K562 (cell line): ENCODE measurements around the gene PRICKLE3. TPM values are rescaled to one million over a fixed set of nuclear protein-coding genes. Genes with fewer than 3 reads are reported as not detected.

ENCODE experiments used
- ADNP ChIP-seq: fragments of 200-800 bp; sonication (Bioruptor generic); IDR thresholded peaks from 2 replicates; pipeline ENCODE4 v1.6.1; 2016; ENCODE audit warnings: missing genetic modification characterization, missing compliant biosample characterization
- CCNT2 ChIP-seq: IDR thresholded peaks from 2 replicates; pipeline ENCODE4 v1.6.1; 2011; ENCODE audit warnings: borderline replicate concordance, low read depth, mild to moderate bottlenecking, moderate library complexity, mixed read lengths, low read length; ENCODE audit not compliant: insufficient read length; ENCODE audit errors: extremely low read depth
- CREM ChIP-seq: IDR thresholded peaks from 2 replicates; pipeline ENCODE4 v1.6.1; 2014; ENCODE audit warnings: antibody characterized with exemption, low read depth
- HES1 ChIP-seq: fragments of 450-650 bp; IDR thresholded peaks from 2 replicates; pipeline ENCODE4 v1.6.1; 2016; ENCODE audit warnings: low read depth, mild to moderate bottlenecking, moderate library complexity
- MAFG ChIP-seq: fragments of 450-650 bp; conservative IDR thresholded peaks from 2 replicates; pipeline ENCODE4 v1.6.1; 2016; ENCODE audit warnings: missing genetic modification characterization, missing compliant biosample characterization
- SIX5 ChIP-seq, 2 experiments: IDR thresholded peaks; 2 replicates each; pipeline ENCODE4 v1.6.1; 2011; ENCODE audit warnings: low read length in 2 of 2, borderline replicate concordance in 1 of 2, low read depth in 1 of 2, mild to moderate bottlenecking in 1 of 2, moderate library complexity in 1 of 2; ENCODE audit not compliant: insufficient read depth in 1 of 2
- SRSF9 ChIP-seq: fragments of 200-400 bp; formaldehyde crosslinking; IDR thresholded peaks from 2 replicates; pipeline ENCODE4 v1.6.1; 2017; ENCODE audit warnings: low read depth, low read length, borderline replicate concordance
- STAT5A ChIP-seq: IDR thresholded peaks from 2 replicates; pipeline ENCODE4 v1.6.1; 2012; ENCODE audit warnings: low read length, inconsistent platforms, borderline replicate concordance
- THRB ChIP-seq: fragments of 450-650 bp; formaldehyde crosslinking; conservative IDR thresholded peaks from 2 replicates; pipeline ENCODE4 v1.4.0; 2022; ENCODE audit warnings: mild to moderate bottlenecking, missing genetic modification characterization
- ZBTB43 ChIP-seq: sonication (generic); formaldehyde crosslinking; IDR thresholded peaks from 2 replicates; pipeline ENCODE4 v1.8.0; 2023; ENCODE audit warnings: mild to moderate bottlenecking, missing genetic modification reagents
- ZEB2 ChIP-seq: fragments of 450-650 bp; IDR thresholded peaks from 2 replicates; pipeline ENCODE4 v1.6.1; 2016
- ZNF140 ChIP-seq: fragments of 250-450 bp; sonication (Bioruptor Pico); IDR thresholded peaks from 2 replicates; pipeline ENCODE4 v1.8.0; 2021; ENCODE audit warnings: moderate library complexity, mild to moderate bottlenecking, inconsistent platforms
- ZNF184 ChIP-seq: sonication (generic); formaldehyde crosslinking; IDR thresholded peaks from 2 replicates; pipeline ENCODE4 v1.5.0; 2020; ENCODE audit warnings: missing genetic modification reagents
- ZNF507 ChIP-seq: conservative IDR thresholded peaks from 2 replicates; pipeline ENCODE4 v1.6.1; 2017; ENCODE audit warnings: missing genetic modification characterization, missing compliant biosample characterization
- polyA plus RNA-seq, 8 experiments: library from polyadenylated mRNA; depleted of rRNA in 4 of 8; stranded (reverse) in 5 of 8; unstranded in 3 of 8; fragments of >200 nt; fragmentation: Nextera tagmentation in 2 of 8; fragmentation: Illumina TruSeq in 1 of 8; extraction: Ambion mirVana in 2 of 8; extraction: Trizol in 1 of 8; gene quantifications; 2 replicates each; pipeline versions ENCODE4 v1.2.1 to v1.2.3, GENCODE V29; 2011 to 2014; ENCODE audit warnings: inconsistent platforms in 1 of 8, missing spikeins in 1 of 8
- total RNA-seq, 7 experiments: library from RNA; depleted of rRNA in 6 of 7; stranded (reverse); fragments of >200 nt in 6 of 7; fragmentation: Illumina TruSeq in 2 of 7; extraction: Trizol in 2 of 7; gene quantifications; 2 replicates each; pipeline versions ENCODE4 v1.2.1 to v1.2.3, GENCODE V29; 2011 to 2021; ENCODE audit warnings: low replicate concordance in 1 of 7
- TF ChIP-seq, protein P1 (sequence below), 2 experiments: fragments of 450-650 bp in 1 of 2; sonication (generic) in 1 of 2; formaldehyde crosslinking in 1 of 2; IDR thresholded peaks in 1 of 2; conservative IDR thresholded peaks in 1 of 2; 2 replicates each; pipeline versions ENCODE4 v1.6.1 to v1.8.1; 2016 to 2023; ENCODE audit warnings: mild to moderate bottlenecking in 2 of 2, moderate library complexity in 2 of 2, inconsistent platforms in 1 of 2, missing genetic modification reagents in 1 of 2
- TF ChIP-seq, protein P2 (sequence below), 2 experiments: fragments of 450-650 bp in 1 of 2; sonication (generic) in 1 of 2; formaldehyde crosslinking; conservative IDR thresholded peaks; 2 replicates each; pipeline versions ENCODE4 v1.4.0 to v1.8.1; 2020 to 2022; ENCODE audit warnings: mild to moderate bottlenecking in 1 of 2, missing genetic modification reagents in 1 of 2
- TF ChIP-seq, protein P3 (sequence below): sonication (generic); formaldehyde crosslinking; IDR thresholded peaks from 2 replicates; pipeline ENCODE4 v1.8.0; 2022; ENCODE audit warnings: mild to moderate bottlenecking, missing genetic modification reagents
- TF ChIP-seq, protein P4 (sequence below): sonication (generic); formaldehyde crosslinking; IDR thresholded peaks from 2 replicates; pipeline ENCODE4 v1.8.1; 2023; ENCODE audit warnings: mild to moderate bottlenecking, missing genetic modification reagents

The PRICKLE3 gene
- total and polyA plus RNA-seq, 9 of the 15 experiments (the other 6 are each of a cell fraction or from before 2014, with no cell fraction given) = 1.1 to 44.3 (median 14.0) TPM

DNA sequence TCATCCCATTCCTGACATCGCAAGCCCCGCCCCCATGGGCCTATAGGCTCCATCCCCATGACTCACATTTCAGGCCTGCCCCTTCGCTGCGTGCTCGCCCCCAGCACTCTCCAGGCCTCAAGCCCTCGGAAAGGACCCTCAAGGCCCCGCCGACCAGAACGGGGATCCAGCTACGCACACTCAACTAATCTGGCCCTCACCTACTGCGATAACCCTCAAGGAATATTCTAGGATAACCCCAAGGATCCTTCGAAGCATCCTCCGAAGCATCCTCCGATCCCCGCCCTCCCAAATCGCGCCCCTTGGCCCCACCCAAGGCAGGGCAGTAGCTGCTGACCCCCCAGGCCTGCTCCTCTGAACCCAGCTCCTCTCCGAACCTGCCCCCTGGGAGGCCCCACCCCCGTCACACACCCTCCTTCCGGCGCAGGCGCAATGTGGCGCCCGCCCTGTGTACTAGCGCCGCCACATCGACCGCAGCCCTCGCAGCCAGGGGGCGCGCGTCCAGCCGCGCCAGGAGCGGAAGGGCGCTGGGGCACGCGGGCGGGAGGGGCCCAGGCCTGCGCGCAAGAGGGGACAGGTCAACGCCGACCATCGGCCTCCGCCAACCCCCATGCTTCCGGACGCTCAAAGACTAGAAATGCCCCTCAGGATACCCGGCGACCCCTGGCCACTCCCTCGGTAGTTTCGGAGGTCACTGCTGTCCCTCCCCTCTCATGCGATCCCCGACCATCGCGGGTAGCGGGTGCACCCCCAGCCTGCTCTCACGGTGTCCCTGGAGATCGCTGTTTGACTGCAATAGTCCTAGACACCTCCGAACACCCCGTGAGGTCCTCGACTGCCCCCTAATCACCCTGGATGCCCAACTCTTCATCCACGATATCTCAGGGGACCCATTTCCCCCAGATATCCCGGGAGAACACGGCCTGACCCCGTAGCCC lies 30.0 kb downstream of the PRICKLE3 start (continued):
- TF ChIP-seq, protein P1, sequence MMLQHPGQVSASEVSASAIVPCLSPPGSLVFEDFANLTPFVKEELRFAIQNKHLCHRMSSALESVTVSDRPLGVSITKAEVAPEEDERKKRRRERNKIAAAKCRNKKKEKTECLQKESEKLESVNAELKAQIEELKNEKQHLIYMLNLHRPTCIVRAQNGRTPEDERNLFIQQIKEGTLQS (IDR thresholded peaks at IDR 0.05) = peak; percentile 72
- TF ChIP-seq, protein P1 (CRISPR knock-in tag; conservative IDR thresholded peaks at IDR 0.05) = peak; percentile 70; the same call in 1 of the 2 replicates
- TF ChIP-seq CCNT2 (peak; percentile 66), STAT5A (no peak), THRB (CRISPR knock-in tag) (no peak), ZNF184 (CRISPR knock-in tag) (no peak), SIX5 (IDR thresholded peaks at IDR 0.05; ENCODE audit: borderline replicate concordance in 1 of 2, insufficient read depth in 1 of 2, low read depth in 1 of 2, low read length in 2 of 2) (no peak), ZNF140 (no peak), CREM (peak; percentile 71), ADNP (tag) (no peak), ZEB2 (no peak), SRSF9 (no peak), ZBTB43 (CRISPR knock-in tag) (0 out of 2 replicates have a peak, but pooled peaks have one; percentile 64), ZNF507 (no peak), MAFG (tag) (no peak), HES1 (no peak)
- TF ChIP-seq, protein P2, sequence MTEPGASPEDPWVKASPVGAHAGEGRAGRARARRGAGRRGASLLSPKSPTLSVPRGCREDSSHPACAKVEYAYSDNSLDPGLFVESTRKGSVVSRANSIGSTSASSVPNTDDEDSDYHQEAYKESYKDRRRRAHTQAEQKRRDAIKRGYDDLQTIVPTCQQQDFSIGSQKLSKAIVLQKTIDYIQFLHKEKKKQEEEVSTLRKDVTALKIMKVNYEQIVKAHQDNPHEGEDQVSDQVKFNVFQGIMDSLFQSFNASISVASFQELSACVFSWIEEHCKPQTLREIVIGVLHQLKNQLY (CRISPR knock-in tag; conservative IDR thresholded peaks at IDR 0.05) = no peak
- TF ChIP-seq, protein P3, sequence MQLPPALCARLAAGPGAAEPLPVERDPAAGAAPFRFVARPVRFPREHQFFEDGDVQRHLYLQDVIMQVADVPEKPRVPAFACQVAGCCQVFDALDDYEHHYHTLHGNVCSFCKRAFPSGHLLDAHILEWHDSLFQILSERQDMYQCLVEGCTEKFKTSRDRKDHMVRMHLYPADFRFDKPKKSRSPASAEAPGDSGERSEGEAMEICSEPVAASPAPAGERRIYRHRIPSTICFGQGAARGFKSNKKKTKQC = peak; percentile 96
- TF ChIP-seq, protein P4, sequence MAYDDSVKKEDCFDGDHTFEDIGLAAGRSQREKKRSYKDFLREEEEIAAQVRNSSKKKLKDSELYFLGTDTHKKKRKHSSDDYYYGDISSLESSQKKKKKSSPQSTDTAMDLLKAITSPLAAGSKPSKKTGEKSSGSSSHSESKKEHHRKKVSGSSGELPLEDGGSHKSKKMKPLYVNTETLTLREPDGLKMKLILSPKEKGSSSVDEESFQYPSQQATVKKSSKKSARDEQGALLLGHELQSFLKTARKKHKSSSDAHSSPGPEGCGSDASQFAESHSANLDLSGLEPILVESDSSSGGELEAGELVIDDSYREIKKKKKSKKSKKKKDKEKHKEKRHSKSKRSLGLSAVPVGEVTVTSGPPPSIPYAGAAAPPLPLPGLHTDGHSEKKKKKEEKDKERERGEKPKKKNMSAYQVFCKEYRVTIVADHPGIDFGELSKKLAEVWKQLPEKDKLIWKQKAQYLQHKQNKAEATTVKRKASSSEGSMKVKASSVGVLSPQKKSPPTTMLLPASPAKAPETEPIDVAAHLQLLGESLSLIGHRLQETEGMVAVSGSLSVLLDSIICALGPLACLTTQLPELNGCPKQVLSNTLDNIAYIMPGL (CRISPR knock-in tag) = peak; percentile 89; the same call in 1 of the 2 replicates
